Adrenal gland (tissue), 5 donors: ENCODE data around the gene SMIM43.
"Not testable (repeated sequence)": the region's sequence is repeated elsewhere in the genome, so short reads cannot be mapped to it uniquely, and the experiment has no call there.

Source experiments
- CTCF ChIP-seq, 6 experiments: fragments of 450-650 bp in 4 of 6; fragments of 200-600 bp in 2 of 6; sonication (generic) in 1 of 6; IDR thresholded peaks; 1 replicate in 5 of 6; 2 replicates in 1 of 6; pipeline versions ENCODE4 v1.5.1 to v1.8.0; 2016 to 2021; ENCODE audit warnings: antibody characterized with exemption in 6 of 6, mild to moderate bottlenecking in 2 of 6, moderate library complexity in 1 of 6
- POLR2A ChIP-seq, 2 donors: fragments of 450-650 bp; IDR thresholded peaks; one replicate each; pipeline ENCODE4 v1.6.1; 2017; ENCODE audit warnings: antibody characterized with exemption in 2 of 2, mild to moderate bottlenecking in 2 of 2, moderate library complexity in 1 of 2
- donor health status: DM: no; HTN: no; CAD: no.

- not testable (repeated sequence) for TF ChIP-seq CTCF, POLR2A (IDR thresholded peaks at IDR 0.05)
Observed at GRCh38 chr4:121752142-121752541, 12.8 kb downstream of the SMIM43 start.
